Upper lobe of left lung (tissue), 6 donors: ENCODE results near the gene TMPRSS4. TPM values are rescaled to one million over a fixed set of nuclear protein-coding genes. Genes with fewer than 3 reads are reported as not detected.

Experiments used
- ATAC-seq, 2 donors: fragments of 200-7000 bp; cut with Tn5 transposase; one replicate each; pipeline ENCODE4 v1.9.1; 2022; ENCODE audit warnings: mild to moderate bottlenecking in 2 of 2, moderate library complexity in 2 of 2; ENCODE audit not compliant: low FRiP score in 2 of 2
- DNase-seq, 2 donors: peaks; one replicate each; pipeline ENCODE4 v3.0.0-alpha.2; 2019 to 2020
- H3K27ac ChIP-seq, 4 donors: fragments of 200-600 bp; sonication (generic); one replicate each; pipeline ENCODE4 v1.5.1; 2016 to 2019
- H3K27me3 ChIP-seq, 4 donors: fragments of 200-600 bp; sonication (generic); one replicate each; pipeline ENCODE4 v1.5.1; 2017 to 2019
- H3K36me3 ChIP-seq, 4 donors: fragments of 200-600 bp; sonication (generic); one replicate each; pipeline ENCODE4 v1.5.1; 2016 to 2019
- H3K4me1 ChIP-seq, 4 donors: fragments of 200-600 bp; sonication (generic); one replicate each; pipeline ENCODE4 v1.5.1; 2018 to 2019
- H3K4me3 ChIP-seq, 4 donors: fragments of 200-600 bp; sonication (generic); one replicate each; pipeline ENCODE4 v1.5.1; 2017 to 2019; ENCODE audit warnings: mild to moderate bottlenecking in 2 of 4, moderate library complexity in 1 of 4
- H3K9me3 ChIP-seq, 4 donors: fragments of 200-600 bp; sonication (generic); one replicate each; pipeline ENCODE4 v1.5.1; 2018 to 2019
- EP300 ChIP-seq, 4 donors: sonication (generic); formaldehyde crosslinking; IDR thresholded peaks; one replicate each; pipeline ENCODE4 v1.5.1; 2017; ENCODE audit warnings: antibody characterized with exemption in 4 of 4, control low read depth in 2 of 4
- POLR2A ChIP-seq, 4 donors: fragments of 450-650 bp; IDR thresholded peaks; one replicate each; pipeline ENCODE4 v1.5.1; 2016 to 2017; ENCODE audit warnings: antibody characterized with exemption in 4 of 4, mild to moderate bottlenecking in 2 of 4
- POLR2AphosphoS5 ChIP-seq, 2 donors: sonication (generic); formaldehyde crosslinking; IDR thresholded peaks; one replicate each; pipeline ENCODE4 v1.5.1; 2017; ENCODE audit warnings: antibody characterized with exemption in 2 of 2
- WGBS, 2 donors: methylation state at CpG; one replicate each; pipeline ENCODE4 v1.1.5; 2017 to 2018; 5-methylcytosine and 5-hydroxymethylcytosine counted together
- total RNA-seq, 6 donors: library from RNA; depleted of rRNA in 4 of 6; stranded (reverse); fragments of >200 nt in 4 of 6; gene quantifications; one replicate each; pipeline versions ENCODE4 v1.1.0 to v1.2.1, GENCODE V29; 2016 to 2021
- TF ChIP-seq, protein P1 (sequence below), 6 experiments: fragments of 450-650 bp in 4 of 6; fragments of 200-600 bp in 2 of 6; sonication (generic) in 2 of 6; IDR thresholded peaks; one replicate each; pipeline ENCODE4 v1.5.1; 2016 to 2019; ENCODE audit warnings: antibody characterized with exemption in 6 of 6
- donor health status: DM: no; HTN: no; CAD: no; lungs with moderate emphysema.
- donor health status: DM: no; HTN: yes; CAD: no; lungs with severe emphysema.

The TMPRSS4 gene
- total RNA-seq, 6 donors from 2014 or later: 1.6 to 14.3 (median 3.1) TPM

DNA sequence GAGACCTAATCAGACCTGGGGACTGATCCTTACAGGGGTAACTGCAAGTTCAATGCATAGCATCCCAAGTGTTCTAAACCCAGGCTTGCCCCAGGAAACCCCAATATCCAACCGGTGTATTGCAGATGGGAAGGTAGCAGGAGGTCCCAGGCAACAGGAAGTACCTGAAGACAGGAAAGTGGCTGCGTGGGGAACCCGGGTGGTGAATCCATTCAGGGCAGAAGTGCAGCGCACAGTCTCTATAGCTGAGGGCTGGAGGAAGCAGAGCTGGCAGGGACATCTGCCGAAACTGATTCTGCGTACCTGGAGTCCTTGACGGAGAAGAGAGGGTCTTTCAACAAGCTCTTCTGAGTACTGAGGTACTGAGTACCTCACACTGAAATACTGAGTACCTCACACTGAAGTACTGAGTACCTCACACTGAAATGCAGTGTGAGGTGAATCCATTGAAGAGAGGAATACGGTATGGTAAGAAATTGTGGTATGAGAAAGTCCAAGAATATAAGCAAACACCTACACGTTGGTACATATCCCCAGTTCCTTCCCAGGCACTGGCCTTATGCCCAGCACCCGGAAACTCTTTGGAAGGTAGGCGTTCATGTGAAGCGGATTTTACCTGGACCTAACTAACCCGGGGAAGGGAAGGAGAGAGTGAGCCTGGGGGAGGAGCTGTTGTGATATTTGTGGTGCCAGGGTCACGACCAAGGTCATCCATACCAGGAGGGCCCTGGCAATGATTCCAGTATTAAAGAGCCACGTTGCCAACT lies 55.7 kb downstream of the TMPRSS4 start:
- H3K27ac ChIP-seq: no peak overlapping the region
- DNase-seq (no peak), ATAC-seq (no peak)
- no peak overlapping the region for H3K4me3 ChIP-seq
- TF ChIP-seq POLR2AphosphoS5 (IDR thresholded peaks at IDR 0.05) (no peak), POLR2A (IDR thresholded peaks at IDR 0.05) (no peak)
- TF ChIP-seq, protein P1, sequence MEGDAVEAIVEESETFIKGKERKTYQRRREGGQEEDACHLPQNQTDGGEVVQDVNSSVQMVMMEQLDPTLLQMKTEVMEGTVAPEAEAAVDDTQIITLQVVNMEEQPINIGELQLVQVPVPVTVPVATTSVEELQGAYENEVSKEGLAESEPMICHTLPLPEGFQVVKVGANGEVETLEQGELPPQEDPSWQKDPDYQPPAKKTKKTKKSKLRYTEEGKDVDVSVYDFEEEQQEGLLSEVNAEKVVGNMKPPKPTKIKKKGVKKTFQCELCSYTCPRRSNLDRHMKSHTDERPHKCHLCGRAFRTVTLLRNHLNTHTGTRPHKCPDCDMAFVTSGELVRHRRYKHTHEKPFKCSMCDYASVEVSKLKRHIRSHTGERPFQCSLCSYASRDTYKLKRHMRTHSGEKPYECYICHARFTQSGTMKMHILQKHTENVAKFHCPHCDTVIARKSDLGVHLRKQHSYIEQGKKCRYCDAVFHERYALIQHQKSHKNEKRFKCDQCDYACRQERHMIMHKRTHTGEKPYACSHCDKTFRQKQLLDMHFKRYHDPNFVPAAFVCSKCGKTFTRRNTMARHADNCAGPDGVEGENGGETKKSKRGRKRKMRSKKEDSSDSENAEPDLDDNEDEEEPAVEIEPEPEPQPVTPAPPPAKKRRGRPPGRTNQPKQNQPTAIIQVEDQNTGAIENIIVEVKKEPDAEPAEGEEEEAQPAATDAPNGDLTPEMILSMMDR (IDR thresholded peaks at IDR 0.05): no peak
- H3K4me1 ChIP-seq: peaks cover 0 to 3% (median 0%) of the 10 kb centered on the region in 4 donors
- no peaks in the 10 kb centered on the region for H3K9me3 ChIP-seq
- no peaks in the 10 kb centered on the region for H3K36me3 ChIP-seq
- WGBS, 2 donors: 76 to 80% methylated on average over 15 of the region's 15 CpGs
- H3K27me3 ChIP-seq: no peaks in the 10 kb centered on the region

DNA sequence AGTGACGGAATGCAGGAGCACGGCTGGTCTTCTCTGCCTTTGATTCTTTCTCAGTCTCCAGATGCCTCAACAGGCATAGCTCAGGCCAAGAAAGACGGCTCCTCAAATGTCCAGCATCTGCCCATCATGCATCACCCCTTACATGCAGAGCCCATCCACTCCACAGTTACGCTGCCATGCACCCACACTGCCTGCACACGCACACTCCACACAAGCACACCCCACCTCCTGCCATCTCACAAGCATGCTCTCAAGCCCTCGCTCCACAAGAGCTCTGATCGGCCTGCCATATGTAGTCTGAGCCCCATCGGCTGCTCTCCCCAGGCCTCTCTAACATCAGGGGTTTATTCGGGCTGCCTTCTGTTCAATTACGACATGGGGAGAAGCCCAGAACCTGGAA lies 56.9 kb downstream of the TMPRSS4 start:
- ATAC-seq: no peak
- TF ChIP-seq POLR2AphosphoS5 (IDR thresholded peaks at IDR 0.05) (no peak), POLR2A (IDR thresholded peaks at IDR 0.05) (no peak), EP300 (IDR thresholded peaks at IDR 0.05) (no peak)
- TF ChIP-seq, protein P1 (IDR thresholded peaks at IDR 0.05): no peak
- no peak for DNase-seq
- H3K4me3 ChIP-seq: no peak overlapping the region
- WGBS, 2 donors: 89 to 93% methylated on average over 10 of the region's 10 CpGs
- no peaks in the 10 kb centered on the region for H3K36me3 ChIP-seq
- peaks cover 0 to 3% (median 0%) of the 10 kb centered on the region in 4 donors for H3K4me1 ChIP-seq
- H3K27me3 ChIP-seq: no peaks in the 10 kb centered on the region
- H3K27ac ChIP-seq: no peak overlapping the region
- no peaks in the 10 kb centered on the region for H3K9me3 ChIP-seq

DNA sequence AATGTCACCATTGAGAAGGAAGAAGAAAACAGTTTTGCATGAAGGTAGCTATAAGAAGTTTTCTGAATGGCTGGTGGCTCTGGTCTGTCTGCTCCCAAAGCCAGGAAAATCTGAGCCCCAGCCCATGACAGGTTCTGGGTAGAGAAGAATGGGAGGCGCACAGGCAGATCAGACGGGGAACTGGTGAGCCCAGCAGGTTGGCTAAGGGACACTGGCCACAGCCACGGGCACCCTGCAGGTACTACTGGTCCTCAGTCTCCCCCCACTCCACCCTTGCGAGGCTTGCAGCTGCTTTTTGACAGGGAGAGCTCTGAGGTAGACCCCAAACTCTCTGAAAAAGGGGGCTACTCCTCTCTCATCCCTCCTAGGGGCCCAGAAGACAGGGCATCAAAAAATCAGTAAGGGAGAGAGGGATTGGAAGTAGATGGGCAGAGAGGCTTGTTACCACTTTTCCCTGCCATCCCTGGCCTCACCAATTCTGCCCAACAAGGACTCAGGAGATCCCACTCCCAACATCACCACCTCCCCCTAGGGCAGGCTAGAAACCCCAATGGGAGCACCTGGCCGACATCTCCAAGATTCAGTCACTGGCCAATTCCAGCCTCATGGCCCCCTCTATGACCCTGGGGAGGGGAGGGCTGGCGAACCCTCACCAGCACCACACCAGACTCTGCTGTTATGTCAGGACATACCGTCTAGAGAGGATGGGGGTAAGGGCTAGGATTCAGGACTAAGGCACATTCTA lies 58.3 kb downstream of the TMPRSS4 start:
- WGBS, 2 donors: 83 to 86% methylated on average over 1 to 7 of the region's 7 CpGs
- Histone ChIP-seq H3K4me1 (no peaks in the 10 kb centered on the region), H3K27me3 (no peaks in the 10 kb centered on the region), H3K4me3 (no peak overlapping the region), H3K36me3 (no peaks in the 10 kb centered on the region), H3K9me3 (no peaks in the 10 kb centered on the region), H3K27ac (no peak overlapping the region)
- no peak for DNase-seq
- no peak for ATAC-seq
- TF ChIP-seq POLR2AphosphoS5 (IDR thresholded peaks at IDR 0.05) (no peak), POLR2A (IDR thresholded peaks at IDR 0.05) (no peak)

DNA sequence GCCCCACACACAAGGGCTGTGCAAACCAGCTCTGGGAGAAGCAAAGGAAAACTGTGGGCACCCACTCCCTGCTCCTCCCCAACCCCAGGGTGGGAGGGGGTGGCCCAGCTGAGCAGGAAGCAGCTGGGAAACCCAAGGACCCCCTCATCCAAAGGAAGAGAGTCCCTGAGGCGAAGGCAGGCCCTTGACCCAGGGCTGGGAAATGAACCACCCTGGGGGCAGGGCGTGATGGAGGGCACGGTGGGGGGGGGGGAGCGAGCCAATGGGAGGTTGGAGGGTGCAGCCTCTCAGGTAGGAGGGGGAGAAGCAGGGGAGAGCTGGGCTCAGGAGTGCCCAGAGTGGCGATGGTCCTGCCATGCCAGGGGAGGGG lies 58.9 kb downstream of the TMPRSS4 start:
- Histone ChIP-seq H3K4me1 (no peaks in the 10 kb centered on the region), H3K4me3 (no peak overlapping the region), H3K27me3 (no peaks in the 10 kb centered on the region), H3K27ac (no peak overlapping the region), H3K9me3 (no peaks in the 10 kb centered on the region), H3K36me3 (no peaks in the 10 kb centered on the region)
- TF ChIP-seq EP300 (IDR thresholded peaks at IDR 0.05) (no peak), POLR2AphosphoS5 (IDR thresholded peaks at IDR 0.05) (no peak), POLR2A (IDR thresholded peaks at IDR 0.05) (no peak)
- TF ChIP-seq, protein P1 (IDR thresholded peaks at IDR 0.05): no peak
- no peak for ATAC-seq
- 75 to 100% methylated on average over 1 to 5 of the region's 5 CpGs for WGBS, 2 donors
- peak in 1 of 2 donors; percentile 29 for DNase-seq

DNA sequence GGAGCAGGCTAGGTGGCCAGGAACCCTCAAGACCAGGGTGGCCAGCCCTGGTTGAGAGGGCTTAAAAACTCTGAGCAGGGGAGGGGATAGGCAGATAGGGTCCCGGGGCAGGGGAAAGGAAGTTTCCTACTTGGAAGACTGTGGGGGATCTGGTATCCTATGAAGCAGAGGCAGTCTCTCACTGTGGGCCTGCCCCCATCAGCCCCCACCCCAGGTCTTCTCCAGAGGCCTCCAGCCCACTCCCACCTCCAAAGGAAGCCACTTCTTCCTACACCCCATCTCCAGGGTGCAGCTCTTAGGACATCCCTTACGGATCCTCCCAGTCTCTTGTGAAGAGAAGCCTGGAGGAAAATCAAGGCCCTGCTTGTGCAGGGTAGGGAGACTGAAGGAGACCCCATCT lies 59.5 kb downstream of the TMPRSS4 start:
- H3K4me3 ChIP-seq: no peak overlapping the region
- no peaks in the 10 kb centered on the region for H3K36me3 ChIP-seq
- no peaks in the 10 kb centered on the region for H3K4me1 ChIP-seq
- ATAC-seq (no peak), DNase-seq (no peak)
- no peak overlapping the region for H3K27ac ChIP-seq
- 72 to 81% methylated on average over 2 of the region's 2 CpGs for WGBS, 2 donors
- no peak for TF ChIP-seq EP300 (IDR thresholded peaks at IDR 0.05)
- no peak for TF ChIP-seq POLR2A (IDR thresholded peaks at IDR 0.05)
- TF ChIP-seq, protein P1 (IDR thresholded peaks at IDR 0.05): no peak
- TF ChIP-seq POLR2AphosphoS5 (IDR thresholded peaks at IDR 0.05): no peak
- no peaks in the 10 kb centered on the region for H3K9me3 ChIP-seq
- no peaks in the 10 kb centered on the region for H3K27me3 ChIP-seq
